H9 (cell line): ENCODE measurements around the gene CDH18. TPM values are rescaled to one million over a fixed set of nuclear protein-coding genes. Genes with fewer than 3 reads are reported as not detected.

Source experiments
- DNase-seq: peaks from one replicate; pipeline ENCODE4 v3.0.0-alpha.2; 2017
- H2AFZ ChIP-seq: one replicate; pipeline ENCODE4 v1.6.1; 2013; ENCODE audit warnings: mild to moderate bottlenecking, low read length, control low read depth, moderate library complexity
- H2AK5ac ChIP-seq: 2 replicates; pipeline ENCODE4 v1.6.1; 2013; ENCODE audit warnings: low read length, control low read depth, mixed read lengths; ENCODE audit not compliant: insufficient read length
- H2BK120ac ChIP-seq: one replicate; pipeline ENCODE4 v1.6.1; 2013; ENCODE audit warnings: low read depth, mild to moderate bottlenecking, low read length, control low read depth, inconsistent platforms; ENCODE audit not compliant: poor library complexity, severe bottlenecking
- H2BK12ac ChIP-seq: 2 replicates; pipeline ENCODE4 v1.6.1; 2013; ENCODE audit warnings: low read length, control low read depth, mixed read lengths, low read depth; ENCODE audit not compliant: insufficient read length
- H2BK15ac ChIP-seq: 2 replicates; pipeline ENCODE4 v1.6.1; 2013; ENCODE audit warnings: low read depth, low read length, control low read depth
- H2BK20ac ChIP-seq: one replicate; pipeline ENCODE4 v1.6.1; 2013; ENCODE audit warnings: low read depth, mild to moderate bottlenecking, low read length, control low read depth, inconsistent platforms; ENCODE audit not compliant: poor library complexity, severe bottlenecking
- H2BK5ac ChIP-seq: 2 replicates; pipeline ENCODE4 v1.6.1; 2013; ENCODE audit warnings: low read length, control low read depth, mixed read lengths; ENCODE audit not compliant: insufficient read length
- H3K14ac ChIP-seq: 2 replicates; pipeline ENCODE4 v1.6.1; 2013; ENCODE audit warnings: low read length, control low read depth; ENCODE audit not compliant: insufficient read depth
- H3K18ac ChIP-seq: 2 replicates; pipeline ENCODE4 v1.6.1; 2013; ENCODE audit warnings: low read depth, mild to moderate bottlenecking, mixed read lengths, low read length, control low read depth; ENCODE audit not compliant: insufficient read length
- H3K23ac ChIP-seq: 2 replicates; pipeline ENCODE4 v1.6.1; 2013; ENCODE audit warnings: low read length, control low read depth, mixed read lengths, low read depth; ENCODE audit not compliant: insufficient read length
- H3K23me2 ChIP-seq: 2 replicates; pipeline ENCODE4 v1.6.1; 2013; ENCODE audit warnings: low read depth, mild to moderate bottlenecking, mixed read lengths, low read length, control low read depth; ENCODE audit not compliant: insufficient read length, poor library complexity, severe bottlenecking
- H3K27ac ChIP-seq: 2 replicates; pipeline ENCODE4 v1.5.1; 2013; ENCODE audit warnings: low read length, control low read depth, mixed read lengths, low read depth; ENCODE audit not compliant: insufficient read length
- H3K27me3 ChIP-seq: 2 replicates; pipeline ENCODE4 v1.6.1; 2013; ENCODE audit warnings: low read length, control low read depth, inconsistent platforms; ENCODE audit not compliant: insufficient read depth
- H3K4ac ChIP-seq: 2 replicates; pipeline ENCODE4 v1.6.1; 2013; ENCODE audit warnings: low read depth, mild to moderate bottlenecking, control low read depth, inconsistent platforms, low read length, moderate library complexity
- H3K4me1 ChIP-seq: 2 replicates; pipeline ENCODE4 v1.6.1; 2013; ENCODE audit warnings: low read length, control low read depth, inconsistent platforms; ENCODE audit not compliant: insufficient read depth
- H3K4me2 ChIP-seq: 2 replicates; pipeline ENCODE4 v1.6.1; 2013; ENCODE audit warnings: low read length, control low read depth, mixed read lengths; ENCODE audit not compliant: insufficient read length, insufficient read depth
- H3K56ac ChIP-seq: 2 replicates; pipeline ENCODE4 v1.6.1; 2013; ENCODE audit warnings: low read depth, mild to moderate bottlenecking, mixed read lengths, low read length, control low read depth; ENCODE audit not compliant: insufficient read length
- H3K79me1 ChIP-seq: 2 replicates; pipeline ENCODE4 v1.6.1; 2013; ENCODE audit warnings: low read depth, mild to moderate bottlenecking, moderate library complexity, low read length, control low read depth, inconsistent platforms; ENCODE audit not compliant: insufficient read depth, poor library complexity, severe bottlenecking
- H3K79me2 ChIP-seq: 2 replicates; pipeline ENCODE4 v1.6.1; 2013; ENCODE audit warnings: low read length, control low read depth, inconsistent platforms; ENCODE audit not compliant: insufficient read depth
- H3K9ac ChIP-seq: 2 replicates; pipeline ENCODE4 v1.6.1; 2013; ENCODE audit warnings: low read length, control low read depth, mixed read lengths; ENCODE audit not compliant: insufficient read length; ENCODE audit errors: extremely low read depth
- H3K9me3 ChIP-seq: one replicate; pipeline ENCODE4 v1.6.1; 2013; ENCODE audit warnings: low read depth, low read length, inconsistent platforms; ENCODE audit not compliant: control insufficient read depth
- H3T11ph ChIP-seq: one replicate; pipeline ENCODE4 v1.6.1; 2013; ENCODE audit warnings: mild to moderate bottlenecking, low read length, control low read depth, inconsistent platforms
- H4K20me1 ChIP-seq: one replicate; pipeline ENCODE4 v1.6.1; 2013; ENCODE audit not compliant: control insufficient read depth, insufficient read length, insufficient read depth
- H4K5ac ChIP-seq: 2 replicates; pipeline ENCODE4 v1.6.1; 2013; ENCODE audit warnings: low read depth, mild to moderate bottlenecking, mixed read lengths, low read length, control low read depth; ENCODE audit not compliant: insufficient read length
- H4K8ac ChIP-seq: replicated peaks from 2 replicates; pipeline ENCODE4 v1.6.1; 2013; ENCODE audit warnings: low read length, control low read depth, mixed read lengths, low read depth; ENCODE audit not compliant: insufficient read length
- H4K91ac ChIP-seq: 2 replicates; pipeline ENCODE4 v1.6.1; 2013; ENCODE audit warnings: low read depth, mild to moderate bottlenecking, moderate library complexity, mixed read lengths, low read length, control low read depth; ENCODE audit not compliant: insufficient read length
- H3K27ac Mint-ChIP-seq, 3 experiments: 2 replicates in 2 of 3; 3 replicates in 1 of 3; pipeline ENCODE4 v1.8.0; 2020 to 2021; ENCODE audit warnings: mixed read lengths in 3 of 3, mild to moderate bottlenecking in 1 of 3, moderate library complexity in 1 of 3
- H3K27me3 Mint-ChIP-seq: 2 replicates; pipeline ENCODE4 v1.8.0; 2021; ENCODE audit warnings: low read depth, mild to moderate bottlenecking, moderate library complexity, mixed read lengths
- H3K36me3 Mint-ChIP-seq, 3 experiments: 2 replicates in 2 of 3; 3 replicates in 1 of 3; pipeline ENCODE4 v1.8.0; 2020 to 2021; ENCODE audit warnings: low read depth in 3 of 3, mixed read lengths in 3 of 3; ENCODE audit not compliant: insufficient read depth in 1 of 3
- H3K4me1 Mint-ChIP-seq, 2 experiments: 2 replicates each; pipeline ENCODE4 v1.8.0; 2020; ENCODE audit warnings: mixed read lengths in 2 of 2
- H3K4me3 Mint-ChIP-seq, 2 experiments: 2 replicates in 1 of 2; 3 replicates in 1 of 2; pipeline ENCODE4 v1.8.0; 2020 to 2021; ENCODE audit warnings: mild to moderate bottlenecking in 2 of 2, mixed read lengths in 2 of 2, moderate library complexity in 1 of 2
- H3K9me3 Mint-ChIP-seq, 2 experiments: 2 replicates in 1 of 2; 3 replicates in 1 of 2; pipeline ENCODE4 v1.8.0; 2020; ENCODE audit warnings: mild to moderate bottlenecking in 2 of 2, mixed read lengths in 2 of 2, moderate library complexity in 1 of 2
- CTCF ChIP-seq: fragments of 200-600 bp; sonication (generic); conservative IDR thresholded peaks from 3 replicates; pipeline ENCODE4 v1.8.0; 2021; ENCODE audit warnings: antibody characterized with exemption, mild to moderate bottlenecking
- WGBS: extraction: QIAGEN DNeasy Blood & Tissue Kit; methylation state at CpG from one replicate; pipeline ENCODE4 v1.1.7; 2013; ENCODE audit warnings: missing lambda C conversion rate, low lambda C conversion rate, mixed read lengths; ENCODE audit not compliant: insufficient read length; ENCODE audit errors: extremely low coverage; 5-methylcytosine and 5-hydroxymethylcytosine counted together
- total RNA-seq: library from RNA; stranded (reverse); gene quantifications from 2 replicates; pipeline ENCODE4 v1.2.1, GENCODE V29; 2021

Gene CDH18
- total RNA-seq, 1 experiment from 2014 or later, result not detected

- no peak for TF ChIP-seq CTCF
- no peak overlapping the region for H2BK20ac ChIP-seq
- no peak overlapping the region for H3K56ac ChIP-seq
- H3K9ac ChIP-seq, result no peak overlapping the region
- peaks cover 5% of the 10 kb centered on the region in 2 experiments for H3K4me1 Mint-ChIP-seq
- H2BK15ac ChIP-seq, result no peak overlapping the region
- H2AK5ac ChIP-seq, result no peak overlapping the region
- H3K27me3 ChIP-seq, result no peaks in the 10 kb centered on the region
- no peak overlapping the region for H3K18ac ChIP-seq
- no peak overlapping the region for H3K4ac ChIP-seq
- no peak overlapping the region for H4K91ac ChIP-seq
- H3T11ph ChIP-seq, result no peak overlapping the region
- no peak overlapping the region for H4K8ac ChIP-seq
- no peak overlapping the region for H3K23ac ChIP-seq
- no CpG with 5 or more reads among the region's 4 CpGs for WGBS
- no peak overlapping the region for H3K27ac ChIP-seq
- no peak overlapping the region for H2BK5ac ChIP-seq
- H3K79me1 ChIP-seq, result no peaks in the 10 kb centered on the region
- H4K20me1 ChIP-seq, result no peaks in the 10 kb centered on the region
- H2AFZ ChIP-seq, result no peak overlapping the region
- H3K4me2 ChIP-seq, result no peak overlapping the region
- no peak overlapping the region for H3K4me3 Mint-ChIP-seq
- no peak overlapping the region for H3K14ac ChIP-seq
- no peaks in the 10 kb centered on the region for H3K9me3 ChIP-seq
- DNase-seq, result no peak
- no peak overlapping the region for H2BK120ac ChIP-seq
- H3K36me3 Mint-ChIP-seq, result peaks cover 0 to 2% (median 0%) of the 10 kb centered on the region in 3 experiments; a peak in 2 of 7 replicates
- H3K9me3 Mint-ChIP-seq, result peaks cover 0 to 3% of the 10 kb centered on the region in 2 experiments; a peak in 2 of 5 replicates
- no peaks in the 10 kb centered on the region for H3K79me2 ChIP-seq
- no peaks in the 10 kb centered on the region for H3K4me1 ChIP-seq
- no peak overlapping the region for H4K5ac ChIP-seq
- H3K23me2 ChIP-seq, result no peaks in the 10 kb centered on the region
- H2BK12ac ChIP-seq, result no peak overlapping the region
- H3K27ac Mint-ChIP-seq, result no peak overlapping the region
- no peaks in the 10 kb centered on the region for H3K27me3 Mint-ChIP-seq
Observed at GRCh38 chr5:19853616-19854240, 134.3 kb downstream of the CDH18 start.
